HG03469 (cell line): Measurements from ENCODE around the gene CISD3.

Source experiments
- ATAC-seq: cut with Tn5 transposase; IDR thresholded peaks from one replicate; pipeline ENCODE4 v1.9.1; 2021; ENCODE audit warnings: mild to moderate bottlenecking, moderate library complexity, moderate number of reproducible peaks; ENCODE audit not compliant: unreplicated experiment

The CISD3 gene

GRCh38 chr17:38766341-38766740 is 36.2 kb downstream of the CISD3 start:
- ATAC-seq = no peak

- ATAC-seq = no peak
Observed at GRCh38 chr17:38768417-38768816, 38.3 kb downstream of the CISD3 start.

GRCh38 chr17:38773258-38773657 is 43.1 kb downstream of the CISD3 start:
- ATAC-seq = no peak

- ATAC-seq = no peak
Observed at GRCh38 chr17:38777641-38778250, 47.6 kb downstream of the CISD3 start.

GRCh38 chr17:38779965-38780752 is 50.0 kb downstream of the CISD3 start:
- no peak for ATAC-seq

- ATAC-seq = no peak
Observed at GRCh38 chr17:38783227-38783626, 53.1 kb downstream of the CISD3 start.
